GM12878 (cell line): ENCODE measurements around the gene PRSS27. TPM values are rescaled to one million over a fixed set of nuclear protein-coding genes. Genes with fewer than 3 reads are reported as not detected.

Experiments
- ATAC-seq: fragments of 200-7000 bp; cut with Tn5 transposase; 3 replicates; pipeline ENCODE4 v1.9.1; 2020; ENCODE audit warnings: mild to moderate bottlenecking, moderate library complexity
- BruUV-seq: library from RNA; stranded (reverse); fragments of 400-500 nt; replicated peaks from 2 replicates; lab custom pipeline; 2021; lab: Mats Ljungman, UMichigan
- CTCF ChIA-PET: fragments of 300-600 bp; sonication (Branson Sonifier 250); formaldehyde crosslinking; extraction: SDS; loops from one replicate; lab custom pipeline; 2021; ENCODE audit warnings: inconsistent platforms; lab: Yijun Ruan, JAX
- POLR2A ChIA-PET: fragments of 350-600 bp; formaldehyde crosslinking; extraction: SDS; loops from one replicate; lab custom pipeline; 2021; ENCODE audit warnings: inconsistent platforms; lab: Charles Lee
- RAD21 ChIA-PET: fragments of 300-600 bp; sonication (Branson Sonifier 250); formaldehyde crosslinking; loops from one replicate; lab custom pipeline; 2023; ENCODE audit warnings: antibody characterized with exemption; ENCODE audit not compliant: unreplicated experiment; lab: Charles Lee
- SMC1A ChIA-PET: fragments of 300-600 bp; sonication (Branson Sonifier 250); formaldehyde crosslinking; loops from one replicate; lab custom pipeline; 2023; ENCODE audit not compliant: unreplicated experiment, uncharacterized antibody; lab: Charles Lee
- DNase-seq: peaks from one replicate; pipeline ENCODE4 v3.0.0-alpha.2; 2011; ENCODE audit warnings: low read depth, low spot score
- FAIRE-seq: peaks from 3 replicates; lab custom pipeline; 2011; peaks lifted over from hg19 to GRCh38; lab: Jason Lieb, UNC
- H2AFZ ChIP-seq: 2 replicates; pipeline ENCODE4 v1.6.0; 2011; ENCODE audit warnings: low read depth, low read length, control low read depth; ENCODE audit not compliant: control insufficient read depth
- H3K27ac ChIP-seq: 2 replicates; pipeline ENCODE4 v1.5.1; 2011; ENCODE audit warnings: control low read depth; ENCODE audit not compliant: control insufficient read depth, insufficient read depth
- H3K27me3 ChIP-seq, 2 experiments: replicated peaks in 1 of 2; 2 replicates each; pipeline versions ENCODE4 v1.6.0 to v1.6.1; 2011; ENCODE audit warnings: low read length in 1 of 2; ENCODE audit not compliant: control insufficient read depth in 2 of 2, insufficient read depth in 2 of 2
- H3K36me3 ChIP-seq, 2 experiments: 2 replicates each; pipeline ENCODE4 v1.5.1; 2011; ENCODE audit warnings: low read length in 1 of 2; ENCODE audit not compliant: control insufficient read depth in 2 of 2, insufficient read depth in 2 of 2
- H3K4me1 ChIP-seq: 2 replicates; pipeline ENCODE4 v1.6.1; 2011; ENCODE audit warnings: mild to moderate bottlenecking, low read length, moderate library complexity, mixed read lengths; ENCODE audit not compliant: control insufficient read depth, insufficient read depth
- H3K4me2 ChIP-seq: 2 replicates; pipeline ENCODE4 v1.6.0; 2011; ENCODE audit warnings: control low read depth; ENCODE audit not compliant: control insufficient read depth, insufficient read depth
- H3K4me3 ChIP-seq: fragments of 200-600 bp; sonication (generic); 2 replicates; pipeline ENCODE4 v1.5.1; 2016
- H3K79me2 ChIP-seq: 2 replicates; pipeline ENCODE4 v1.6.0; 2011; ENCODE audit warnings: low read length; ENCODE audit not compliant: control insufficient read depth, insufficient read depth
- H3K9ac ChIP-seq: 2 replicates; pipeline ENCODE4 v1.8.0; 2011; ENCODE audit warnings: low read length, control low read depth, mixed read lengths; ENCODE audit not compliant: control insufficient read depth, insufficient read depth
- H3K9me3 ChIP-seq: replicated peaks from 3 replicates; pipeline ENCODE4 v1.5.1; 2011; ENCODE audit warnings: mild to moderate bottlenecking, low read length; ENCODE audit not compliant: control insufficient read depth, insufficient read depth
- H4K20me1 ChIP-seq: 2 replicates; pipeline ENCODE4 v1.6.0; 2011; ENCODE audit not compliant: control insufficient read depth, insufficient read depth
- ASH2L ChIP-seq: fragments of 300-600, 200-600 bp; sonication (generic); IDR thresholded peaks from 2 replicates; pipeline ENCODE4 v1.6.1; 2017; ENCODE audit warnings: low read depth, mild to moderate bottlenecking, borderline replicate concordance
- ATF3 ChIP-seq: IDR thresholded peaks from 2 replicates; pipeline ENCODE4 v1.6.1; 2011; ENCODE audit warnings: low read depth, mild to moderate bottlenecking, low read length, moderate library complexity, borderline replicate concordance; ENCODE audit errors: extremely low read depth
- CEBPB ChIP-seq, 2 experiments: fragments of 150-350 bp in 1 of 2; IDR thresholded peaks; 2 replicates each; pipeline ENCODE4 v1.6.1; 2012 to 2014; ENCODE audit warnings: low read depth in 2 of 2, low read length in 2 of 2, borderline replicate concordance in 1 of 2, inconsistent platforms in 1 of 2
- CREM ChIP-seq: IDR thresholded peaks from 2 replicates; pipeline ENCODE4 v1.6.1; 2014; ENCODE audit warnings: antibody characterized with exemption, low read depth
- E2F8 ChIP-seq: fragments of 450-650 bp; IDR thresholded peaks from 2 replicates; pipeline ENCODE4 v1.6.1; 2018; ENCODE audit warnings: mild to moderate bottlenecking, low read depth, moderate library complexity; ENCODE audit not compliant: partially characterized antibody
- IKZF1 ChIP-seq: fragments of 450-650 bp; conservative IDR thresholded peaks from 2 replicates; pipeline ENCODE4 v1.6.1; 2017; ENCODE audit warnings: antibody characterized with exemption, mild to moderate bottlenecking
- IRF4 ChIP-seq: IDR thresholded peaks from 2 replicates; pipeline ENCODE4 v1.6.1; 2011; ENCODE audit warnings: low read depth, low read length
- JUNB ChIP-seq: IDR thresholded peaks from 2 replicates; pipeline ENCODE4 v1.6.1; 2016; ENCODE audit warnings: antibody characterized with exemption, mild to moderate bottlenecking
- MEF2B ChIP-seq: fragments of 450-650 bp; IDR thresholded peaks from 2 replicates; pipeline ENCODE4 v1.6.1; 2018; ENCODE audit warnings: mild to moderate bottlenecking, moderate library complexity; ENCODE audit not compliant: partially characterized antibody, poor library complexity, severe bottlenecking
- NR2C2 ChIP-seq: IDR thresholded peaks from 2 replicates; pipeline ENCODE4 v1.6.1; 2011; ENCODE audit warnings: borderline replicate concordance, low read depth; ENCODE audit not compliant: control insufficient read depth, insufficient read length
- RAD21 ChIP-seq: IDR thresholded peaks from 2 replicates; pipeline ENCODE4 v1.6.1; 2011; ENCODE audit warnings: mild to moderate bottlenecking, low read depth, low read length, moderate library complexity; ENCODE audit not compliant: insufficient read depth
- RAD51 ChIP-seq: fragments of 450-650 bp; IDR thresholded peaks from 2 replicates; pipeline ENCODE4 v1.6.1; 2016; ENCODE audit warnings: moderate library complexity, mild to moderate bottlenecking, inconsistent platforms
- SRF ChIP-seq, 2 experiments: IDR thresholded peaks; 2 replicates each; pipeline ENCODE4 v1.6.1; 2011; ENCODE audit warnings: low read depth in 2 of 2, low read length in 2 of 2, mild to moderate bottlenecking in 1 of 2, moderate library complexity in 1 of 2
- STAT3 ChIP-seq: IDR thresholded peaks from 2 replicates; pipeline ENCODE4 v1.6.1; 2011; ENCODE audit warnings: low read depth, low read length, improper control_type of control experiment
- TAF1 ChIP-seq: IDR thresholded peaks from 2 replicates; pipeline ENCODE4 v1.6.1; 2011; ENCODE audit warnings: mild to moderate bottlenecking, low read depth, low read length, borderline replicate concordance
- TCF12 ChIP-seq: IDR thresholded peaks from 2 replicates; pipeline ENCODE4 v1.6.1; 2011; ENCODE audit warnings: low read depth, mild to moderate bottlenecking, low read length
- ZNF384 ChIP-seq: IDR thresholded peaks from 2 replicates; pipeline ENCODE4 v1.6.1; 2012; ENCODE audit warnings: low read depth, mild to moderate bottlenecking, low read length, improper control_type of control experiment, borderline replicate concordance
- WGBS: methylation state at CpG from one replicate; pipeline ENCODE4 v1.1.6; 2016; ENCODE audit warnings: low lambda C conversion rate; ENCODE audit not compliant: insufficient replicate concordance, insufficient coverage; ENCODE audit errors: missing lambda C conversion rate; 5-methylcytosine and 5-hydroxymethylcytosine counted together
- in situ Hi-C: fragments of 300-500 bp; cut with MboI; formaldehyde crosslinking; loops from 9 replicates; pipeline ENCODE4 v1.14.3; 2018; ENCODE audit warnings: mixed read lengths
- intact Hi-C: fragments of 100-400 bp; cut with micrococcal nuclease; formaldehyde crosslinking; loops from one replicate; pipeline ENCODE4 v1.14.2; 2022; ENCODE audit not compliant: unreplicated experiment
- polyA plus RNA-seq, 11 experiments: library from polyadenylated mRNA; depleted of rRNA in 4 of 11; unstranded in 6 of 11; stranded (reverse) in 5 of 11; fragments of >200 nt; fragmentation: Nextera tagmentation in 4 of 11; fragmentation: Illumina TruSeq in 1 of 11; extraction: Ambion mirVana in 4 of 11; extraction: Trizol in 1 of 11; gene quantifications; 1 replicate in 1 of 11; 2 replicates in 10 of 11; pipeline versions ENCODE4 v1.2.1 to v1.2.3, GENCODE V29; 2011 to 2016; ENCODE audit warnings: inconsistent platforms in 2 of 11, missing spikeins in 2 of 11, low read depth in 1 of 11
- total RNA-seq, 4 experiments: library from RNA; depleted of rRNA in 3 of 4; stranded (reverse); fragments of >200 nt in 3 of 4; fragmentation: Illumina TruSeq in 1 of 4; extraction: Trizol in 1 of 4; gene quantifications; 2 replicates each; pipeline versions ENCODE4 v1.2.1 to v1.2.3, GENCODE V29; 2013 to 2021

The PRSS27 gene
- total and polyA plus RNA-seq, 10 of the 15 experiments (the other 5 are each of a cell fraction or from before 2014, with no cell fraction given) = 0.18 to 1.8 (median 0.51) TPM; not detected in 2

GRCh38 chr16:2715966-2716885 is 3.8 kb downstream of the PRSS27 start:
- ChIA-PET POLR2A (no interaction called here), CTCF (no interaction called here)
- FAIRE-seq = no peak

More at GRCh38 chr16:2715966-2716885, 3.8 kb downstream of the PRSS27 start:
- intact Hi-C loops = no loop called here
- TF ChIP-seq ZNF384 (no peak), JUNB (no peak), CEBPB (IDR thresholded peaks at IDR 0.05; ENCODE audit: borderline replicate concordance in 1 of 2, low read depth in 2 of 2, low read length in 2 of 2) (no peak), ASH2L (no peak), ATF3 (no peak), TAF1 (no peak), MEF2B (no peak), E2F8 (no peak), SRF (IDR thresholded peaks at IDR 0.05; ENCODE audit: low read depth in 2 of 2, low read length in 2 of 2) (no peak), RAD51 (no peak), RAD21 (no peak), IKZF1 (no peak), CREM (no peak), TCF12 (no peak), IRF4 (no peak), NR2C2 (no peak), STAT3 (no peak)
- Histone ChIP-seq H3K79me2 (no peaks in the 10 kb centered on the region), H3K27ac (no peak overlapping the region), H3K27me3 (no peaks in the 10 kb centered on the region), H2AFZ (no peak overlapping the region), H3K4me3 (no peak overlapping the region), H3K4me1 (no peaks in the 10 kb centered on the region), H4K20me1 (no peaks in the 10 kb centered on the region), H3K9ac (no peak overlapping the region), H3K9me3 (no peaks in the 10 kb centered on the region), H3K36me3 (no peaks in the 10 kb centered on the region), H3K4me2 (no peak overlapping the region; the same call in 1 of the 2 replicates)
- ChIA-PET RAD21 (interaction anchor here (1.2 kb wide), 1 partner anchor 29 kb away, joined by 4 read pairs; no protein-coding TSS in a partner anchor), SMC1A (no interaction called here)
- BruUV-seq = no TSS peak
- in situ Hi-C loops = no loop called here
- 56% methylated on average over 17 of the region's 17 CpGs for WGBS
- DNase-seq (no peak), ATAC-seq (no peak)
